EL (cell line): ENCODE measurements around the gene BTBD9.

Experiments
- DNase-seq: peaks from one replicate; pipeline ENCODE4 v3.0.0-alpha.2; 2016

Gene BTBD9

GRCh38 chr6:38554700-38555413 is 84.9 kb downstream of the BTBD9 start:
- DNase-seq: peak; percentile 43

- no peak for DNase-seq
These were observed 85.7 kb downstream of the BTBD9 start for GRCh38 chr6:38554014-38554413.

GRCh38 chr6:38552121-38552520 is 87.6 kb downstream of the BTBD9 start:
- DNase-seq: no peak

- no peak for DNase-seq
These were observed 89.9 kb downstream of the BTBD9 start for GRCh38 chr6:38549795-38550194.

- no peak for DNase-seq
These were observed 90.5 kb downstream of the BTBD9 start for GRCh38 chr6:38549180-38549579.

- DNase-seq: no peak
These were observed 96.7 kb downstream of the BTBD9 start for GRCh38 chr6:38543022-38543421.

- no peak for DNase-seq
These were observed 97.7 kb downstream of the BTBD9 start for GRCh38 chr6:38542031-38542430.

GRCh38 chr6:38533064-38533463 is 106.7 kb downstream of the BTBD9 start:
- DNase-seq: no peak

- no peak for DNase-seq
These were observed 108.6 kb downstream of the BTBD9 start for GRCh38 chr6:38531134-38531533.

GRCh38 chr6:38528196-38528965 is 111.3 kb downstream of the BTBD9 start:
- no peak for DNase-seq

- no peak for DNase-seq
These were observed 112.4 kb downstream of the BTBD9 start for GRCh38 chr6:38527371-38527770.

- DNase-seq: no peak
These were observed 113.8 kb downstream of the BTBD9 start for GRCh38 chr6:38525888-38526287.

GRCh38 chr6:38524436-38525145 is 115.1 kb downstream of the BTBD9 start:
- DNase-seq: peak; percentile 19

GRCh38 chr6:38522322-38522721 is 117.4 kb downstream of the BTBD9 start:
- no peak for DNase-seq

GRCh38 chr6:38518511-38519304 is 121.0 kb downstream of the BTBD9 start:
- DNase-seq: no peak

- no peak for DNase-seq
These were observed 122.7 kb downstream of the BTBD9 start for GRCh38 chr6:38517005-38517404.

- DNase-seq: no peak
These were observed 125.3 kb downstream of the BTBD9 start for GRCh38 chr6:38514399-38514798.

- no peak for DNase-seq
These were observed 127.5 kb downstream of the BTBD9 start for GRCh38 chr6:38512211-38512610.

- DNase-seq: peak; percentile 33
These were observed 129.5 kb downstream of the BTBD9 start for GRCh38 chr6:38510205-38510604.

GRCh38 chr6:38509713-38510112 is 130.0 kb downstream of the BTBD9 start:
- peak; percentile 79 for DNase-seq

GRCh38 chr6:38508894-38509293 is 130.8 kb downstream of the BTBD9 start:
- peak; percentile 16 for DNase-seq

- no peak for DNase-seq
These were observed 131.4 kb downstream of the BTBD9 start for GRCh38 chr6:38508286-38508685.

GRCh38 chr6:38507173-38507572 is 132.6 kb downstream of the BTBD9 start:
- DNase-seq: no peak
